GM13977 (cell line): ENCODE measurements around the gene CACTIN.

Source experiments
- DNase-seq: peaks from one replicate; pipeline ENCODE4 v3.0.0; 2012; ENCODE audit warnings: low spot score
- CTCF ChIP-seq: IDR thresholded peaks from 2 replicates; pipeline ENCODE4 v1.5.1; 2012; ENCODE audit warnings: mild to moderate bottlenecking, control low read depth; ENCODE audit not compliant: insufficient read depth; ENCODE audit errors: extremely low read depth, missing control alignments
- in situ Hi-C: fragments of 300-500 bp; cut with MboI; formaldehyde crosslinking; loops from one replicate; pipeline ENCODE4 v1.12.0; 2022; ENCODE audit warnings: low sequenced_read_pairs, low pct_unique_long_range_greater_than_20kb, mixed read lengths, inconsistent platforms; ENCODE audit not compliant: unreplicated experiment

CACTIN gene

GRCh38 chr19:3613818-3614661 lies 12.6 kb downstream of the CACTIN start:
- no peak for DNase-seq
- in situ Hi-C loops = no loop called here
- no peak for TF ChIP-seq CTCF

- TF ChIP-seq CTCF = no peak
- in situ Hi-C loops = no loop called here
- DNase-seq = no peak
Observed at GRCh38 chr19:3612901-3613741, 13.5 kb downstream of the CACTIN start.

- in situ Hi-C loops = no loop called here
- TF ChIP-seq CTCF = no peak
Observed at GRCh38 chr19:3612330-3612729, 14.3 kb downstream of the CACTIN start.

GRCh38 chr19:3611841-3612240 lies 14.7 kb downstream of the CACTIN start:
- no peak for TF ChIP-seq CTCF
- DNase-seq = no peak
- in situ Hi-C loops = no loop called here

More at GRCh38 chr19:3612330-3612729, 14.3 kb downstream of the CACTIN start:
- no peak for DNase-seq

- DNase-seq = no peak
- no peak for TF ChIP-seq CTCF
- in situ Hi-C loops = no loop called here
Observed at GRCh38 chr19:3610745-3611717, 15.6 kb downstream of the CACTIN start.
